Stimulated activated CD8-positive, alpha-beta memory T cell treated with anti-CD3 and anti-CD28 coated beads, Interleukin-7, amount 100 ng/mL, for 48 hours (primary cell): ENCODE results near the gene KBTBD4.
"Not testable (repeated sequence)": the region's sequence is repeated elsewhere in the genome, so short reads cannot be mapped to it uniquely, and the experiment has no call there.

ENCODE experiments used
- DNase-seq, 2 donors: peaks; one replicate each; pipeline ENCODE4 v3.0.0-alpha.2; 2020; ENCODE audit warnings: low read depth in 1 of 2; ENCODE audit errors: extremely low read depth in 1 of 2

The KBTBD4 gene

DNA sequence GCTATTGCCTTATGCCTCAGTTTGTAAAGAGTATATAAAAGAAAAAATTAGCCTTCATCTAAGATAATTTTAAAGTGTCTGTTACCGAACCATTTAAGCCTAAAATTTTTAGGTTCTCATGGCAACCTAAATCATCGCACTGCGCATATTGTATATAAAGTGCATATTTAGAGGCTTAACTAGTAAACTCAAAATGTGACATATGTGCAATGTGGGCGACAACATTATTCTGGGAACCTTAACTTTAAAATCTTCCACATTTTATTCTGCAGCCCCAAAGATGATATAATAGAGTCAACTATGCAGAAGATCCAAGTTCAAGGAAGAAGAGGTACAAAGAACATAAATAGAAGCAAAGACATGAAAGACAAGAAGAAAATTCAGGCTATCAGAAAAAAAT, 48.8 kb downstream of the KBTBD4 start:
- no peak for DNase-seq

DNA sequence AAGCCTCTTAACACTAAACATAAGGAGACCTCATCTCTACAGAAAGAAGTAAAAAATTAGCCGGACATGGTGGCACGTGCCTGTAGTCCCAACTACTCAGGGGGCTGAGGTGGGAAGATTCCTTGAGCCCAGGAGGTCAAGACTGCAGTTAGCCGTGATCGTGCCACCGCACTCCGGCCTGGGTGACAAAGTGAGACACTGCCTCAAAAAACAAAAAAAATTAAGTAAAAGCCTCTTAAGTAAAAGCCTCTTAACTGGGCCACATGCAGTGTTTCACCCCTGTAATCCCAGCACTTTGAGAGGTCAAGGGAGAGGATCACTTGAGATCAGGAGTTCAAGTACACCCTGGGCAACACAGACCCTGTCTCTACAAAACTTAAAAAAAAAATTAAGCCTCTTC, 51.6 kb downstream of the KBTBD4 start:
- DNase-seq, result no peak

DNA sequence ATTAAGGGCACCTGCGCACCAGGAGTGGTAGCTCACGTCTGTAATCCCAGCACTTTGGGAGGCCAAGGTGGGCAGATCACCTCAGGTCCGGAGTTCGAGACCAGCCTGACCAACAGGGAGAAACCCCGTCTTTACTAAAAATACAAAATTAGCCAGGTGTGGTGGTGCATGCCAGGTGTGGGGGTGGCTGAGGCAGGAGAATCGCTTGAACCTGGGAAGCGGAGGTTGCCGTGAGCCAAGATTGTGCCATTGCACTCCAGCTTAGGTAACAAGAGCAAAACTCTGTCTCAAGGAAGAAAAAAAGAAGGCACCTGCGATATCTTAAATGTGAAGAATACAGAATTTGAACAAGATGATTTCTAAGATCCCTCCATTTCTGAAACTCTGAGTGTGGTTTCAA, 52.7 kb downstream of the KBTBD4 start:
- DNase-seq, result not testable (repeated sequence)

DNA sequence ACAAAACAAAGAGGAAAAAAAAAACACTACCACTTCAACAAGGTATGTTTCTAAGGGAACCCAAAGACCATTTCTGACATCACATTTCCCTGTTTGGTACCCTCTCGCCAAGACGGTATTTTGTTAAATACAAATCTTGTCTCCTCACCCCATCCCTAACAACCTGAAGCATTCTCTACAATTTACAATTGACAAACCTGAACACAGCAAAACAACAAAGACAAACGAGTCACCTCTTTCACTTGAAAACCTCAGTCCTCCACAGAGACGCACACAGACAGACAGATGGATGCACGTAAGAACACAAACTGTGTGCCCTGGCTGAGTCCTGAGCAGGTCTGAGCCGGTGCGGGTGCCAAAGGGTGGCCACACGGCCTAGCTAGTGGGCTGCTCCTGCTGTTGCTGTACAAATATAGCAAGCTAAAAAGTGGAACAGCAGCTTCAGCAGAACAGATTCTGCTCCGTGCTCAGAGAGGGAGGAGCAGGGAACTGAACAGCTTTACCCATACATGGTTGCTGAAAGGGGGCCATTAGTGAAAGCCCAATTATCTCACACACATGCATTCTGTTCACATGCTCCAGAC, 54.4 kb downstream of the KBTBD4 start:
- DNase-seq, result no peak

DNA sequence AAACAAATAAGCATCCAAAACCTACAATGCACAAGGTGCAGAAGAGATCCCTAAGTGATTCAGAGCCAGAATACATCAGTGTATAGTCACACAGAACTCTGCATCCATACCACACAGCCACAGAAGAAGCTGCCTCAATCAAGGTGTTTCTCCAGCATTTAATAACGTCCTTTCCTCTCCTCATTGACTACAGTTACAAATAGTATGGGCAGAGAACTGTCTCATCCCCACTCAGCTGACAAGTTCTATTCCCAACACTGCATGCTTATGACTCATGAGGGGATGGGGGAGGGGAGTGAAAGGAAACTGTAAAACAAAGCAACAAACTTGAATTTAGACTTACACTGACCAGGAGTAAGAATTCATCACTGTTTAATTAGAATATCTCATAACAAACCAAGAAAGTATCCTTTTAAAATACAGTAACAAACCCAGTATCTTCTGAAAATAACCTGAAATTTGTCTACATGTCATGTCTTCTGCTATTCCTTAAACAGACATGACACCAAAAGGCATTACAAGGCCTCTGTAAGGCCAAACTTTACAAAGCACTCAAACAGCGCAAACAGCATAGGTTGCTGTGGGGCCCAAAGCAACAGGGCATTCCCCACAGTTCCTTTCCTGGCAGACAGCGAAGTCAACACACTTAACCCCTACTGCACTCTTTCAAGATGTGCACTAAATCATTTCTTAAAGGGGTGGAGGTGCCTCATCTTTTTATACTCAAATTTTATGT, 55.1 kb downstream of the KBTBD4 start:
- DNase-seq, result no peak
